ENCODE data around the gene RAB3B.

The RAB3B gene

GRCh38 chr1:51956528-51957509, 33.7 kb downstream of the RAB3B start:
- DNase-seq (ENCODE audit: low spot score): no peak

DNA sequence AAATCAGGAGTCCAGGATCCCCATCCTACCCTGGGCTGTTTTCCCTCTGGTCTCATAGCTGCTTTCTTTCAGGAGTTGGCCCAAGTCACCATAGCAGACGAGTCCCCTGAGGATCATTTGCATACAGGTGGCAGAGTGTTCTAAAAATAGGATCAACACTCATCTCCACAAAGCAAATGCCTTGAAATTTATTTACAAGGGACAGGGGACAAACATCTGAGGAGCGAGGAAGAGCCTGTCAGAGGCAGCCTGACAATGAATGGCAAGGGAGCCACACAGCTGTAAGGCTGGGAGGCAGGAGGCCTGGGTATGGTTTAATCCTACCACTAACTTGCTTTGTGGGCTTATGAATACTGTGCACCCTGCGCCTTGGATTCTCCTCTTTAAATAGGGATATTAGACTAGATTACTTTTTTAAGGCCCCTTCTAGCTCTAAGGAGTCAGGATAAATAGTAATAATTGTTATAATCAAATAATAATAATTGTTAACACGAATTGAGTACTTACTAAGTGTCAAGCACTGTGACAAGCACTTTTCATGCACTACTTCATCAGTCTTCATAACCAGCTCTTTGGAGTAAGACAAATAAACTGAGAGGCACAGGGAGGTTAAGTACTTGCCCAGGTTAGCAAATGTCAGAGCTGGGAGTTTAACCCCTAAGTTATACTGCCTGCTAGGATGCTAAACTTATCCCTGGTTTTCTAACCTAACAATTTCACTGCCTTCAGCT, 34.5 kb downstream of the RAB3B start:
- no peak for DNase-seq (ENCODE audit: low spot score)

GRCh38 chr1:51954783-51955182, 35.7 kb downstream of the RAB3B start:
- no peak for DNase-seq (ENCODE audit: low spot score)

- no peak for DNase-seq (ENCODE audit: low spot score)
These were observed 37.4 kb downstream of the RAB3B start for GRCh38 chr1:51953079-51953478.

DNA sequence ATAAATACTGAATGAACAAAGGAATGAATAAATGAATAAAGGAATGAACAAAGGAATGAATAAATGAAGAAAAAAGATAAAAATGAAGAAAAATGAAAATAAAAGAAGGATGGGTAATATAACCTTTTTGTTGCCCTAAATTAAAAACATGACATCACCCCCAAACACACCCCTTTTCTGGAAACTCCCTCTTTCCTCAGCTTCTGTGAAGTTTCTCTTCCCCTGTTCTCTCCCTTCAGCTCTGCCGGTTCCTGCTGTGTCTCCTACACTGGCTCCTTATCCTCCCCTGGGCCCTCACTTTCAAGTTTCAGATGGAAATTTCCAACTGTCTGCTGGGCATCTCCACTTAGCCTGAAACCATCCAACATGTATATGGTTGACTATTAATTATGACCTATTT, 37.9 kb downstream of the RAB3B start:
- no peak for DNase-seq (ENCODE audit: low spot score)

DNA sequence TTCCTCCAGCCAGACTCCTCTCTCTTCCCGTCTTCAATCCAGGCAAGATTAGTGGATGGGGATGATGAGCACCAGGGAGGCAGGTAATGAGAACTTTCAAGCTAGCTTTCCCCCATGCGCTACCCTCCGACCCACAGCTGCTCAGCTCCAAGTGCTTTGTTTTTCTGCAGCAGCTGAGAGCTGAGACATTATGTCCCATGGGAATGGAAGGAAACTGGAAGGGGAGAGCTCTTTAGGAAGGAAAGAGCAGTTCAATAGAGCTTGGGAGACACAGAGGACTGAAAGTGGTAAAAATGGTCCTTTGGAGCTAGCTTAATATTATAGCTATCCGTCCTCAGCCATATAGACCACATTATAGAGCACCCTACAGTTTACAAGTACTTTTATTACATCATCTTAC, 39.8 kb downstream of the RAB3B start:
- no peak for DNase-seq (ENCODE audit: low spot score)

- DNase-seq (ENCODE audit: low spot score): no peak
These were observed 41.3 kb downstream of the RAB3B start for GRCh38 chr1:51949014-51949702.

- no peak for DNase-seq (ENCODE audit: low spot score)
These were observed 42.0 kb downstream of the RAB3B start for GRCh38 chr1:51948491-51948915.

DNA sequence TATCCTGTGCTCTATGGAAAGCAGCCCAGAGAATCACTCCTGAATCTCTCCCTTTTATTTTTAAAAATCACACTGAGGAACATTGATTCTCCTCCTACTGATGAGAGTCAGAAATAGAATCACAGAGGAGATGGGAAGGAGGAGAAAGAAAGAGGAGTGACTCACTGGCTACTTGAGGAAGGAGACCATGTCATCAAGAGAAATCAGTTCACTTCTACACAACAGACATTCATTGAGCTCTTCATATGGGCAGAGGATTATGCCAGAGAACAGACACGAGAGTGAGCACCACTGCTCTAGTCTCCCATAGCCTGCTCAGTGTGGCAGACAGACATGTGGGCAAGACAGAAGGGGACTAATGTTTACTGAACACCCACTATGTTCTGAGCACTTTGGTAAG, 44.2 kb downstream of the RAB3B start:
- DNase-seq (ENCODE audit: low spot score): no peak

GRCh38 chr1:51945591-51945990, 44.9 kb downstream of the RAB3B start:
- no peak for DNase-seq (ENCODE audit: low spot score)

GRCh38 chr1:51942281-51942680, 48.2 kb downstream of the RAB3B start:
- DNase-seq (ENCODE audit: low spot score): no peak

GRCh38 chr1:51941528-51941927, 49.0 kb downstream of the RAB3B start:
- DNase-seq (ENCODE audit: low spot score): no peak

GRCh38 chr1:51937112-51937511, 53.4 kb downstream of the RAB3B start:
- DNase-seq (ENCODE audit: low spot score): no peak

DNA sequence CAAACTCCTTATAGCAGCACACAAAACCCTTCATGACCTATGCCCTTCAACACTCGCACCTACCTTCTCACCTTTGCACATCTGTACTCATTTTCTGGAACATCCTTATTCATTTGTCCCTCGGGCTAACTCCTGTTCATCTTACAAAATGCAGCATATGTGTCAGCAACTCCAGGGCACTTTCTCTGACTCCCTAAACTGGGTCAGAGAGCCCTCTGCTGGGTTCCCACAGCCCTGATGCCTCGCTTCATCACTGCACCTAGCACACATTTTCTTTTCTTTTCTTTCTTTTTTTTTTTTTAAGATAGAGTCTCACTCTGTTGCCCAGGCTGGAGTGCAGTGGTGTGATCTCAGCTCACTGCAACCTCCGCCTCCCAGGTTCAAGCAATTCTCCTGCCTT, 54.0 kb downstream of the RAB3B start:
- no peak for DNase-seq (ENCODE audit: low spot score)

- no peak for DNase-seq (ENCODE audit: low spot score)
These were observed 57.2 kb downstream of the RAB3B start for GRCh38 chr1:51933344-51933743.

- DNase-seq (ENCODE audit: low spot score): no peak
These were observed 60.2 kb downstream of the RAB3B start for GRCh38 chr1:51930329-51930728.

DNA sequence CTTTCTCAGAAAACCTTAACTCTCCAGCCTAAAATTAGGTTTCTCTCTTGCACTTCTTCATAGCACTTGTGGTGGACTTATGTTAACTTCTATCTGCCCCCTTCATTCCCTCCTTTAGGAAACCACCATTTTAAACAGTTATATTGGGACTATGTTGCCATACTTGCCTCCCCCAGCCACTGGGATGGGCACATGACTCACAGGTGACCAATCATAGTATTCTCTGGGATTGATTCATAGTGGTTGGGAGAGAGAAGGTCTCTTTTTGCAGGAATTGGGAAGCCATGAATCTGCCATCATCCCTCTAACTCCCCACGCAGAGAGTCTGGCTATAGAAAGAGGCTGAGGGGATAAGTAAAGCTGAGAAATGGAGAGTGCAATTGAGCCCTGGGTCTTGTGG, 61.6 kb downstream of the RAB3B start:
- DNase-seq (ENCODE audit: low spot score): no peak

DNA sequence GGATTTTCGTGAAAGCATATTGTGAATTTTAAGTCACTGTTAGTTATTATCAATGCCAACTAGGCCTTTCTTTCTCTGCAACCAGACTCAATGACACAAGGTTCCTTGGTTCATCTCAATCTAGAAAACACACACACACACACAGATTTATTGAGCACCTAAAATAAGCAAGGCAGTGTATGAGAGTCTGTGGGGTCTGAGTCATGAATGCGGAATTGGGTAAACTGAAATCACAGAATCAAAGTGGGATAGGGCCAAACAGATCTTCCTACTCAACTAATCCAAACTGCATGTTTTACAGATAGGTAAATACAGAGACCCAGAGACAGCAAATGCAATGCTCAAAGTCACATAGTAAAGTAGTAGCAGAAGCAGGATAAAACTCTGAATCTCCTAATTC, 63.5 kb downstream of the RAB3B start:
- DNase-seq (ENCODE audit: low spot score): no peak

- DNase-seq (ENCODE audit: low spot score): no peak
These were observed 64.2 kb downstream of the RAB3B start for GRCh38 chr1:51926171-51926812.

GRCh38 chr1:51924455-51924854, 66.0 kb downstream of the RAB3B start:
- no peak for DNase-seq (ENCODE audit: low spot score)

- no peak for DNase-seq (ENCODE audit: low spot score)
These were observed 68.5 kb downstream of the RAB3B start for GRCh38 chr1:51922040-51922439.

GRCh38 chr1:51920130-51920529, 70.4 kb downstream of the RAB3B start:
- DNase-seq (ENCODE audit: low spot score): no peak
